Natural killer cell (primary cell): ENCODE measurements around the gene RXRA. TPM values are rescaled to one million over a fixed set of nuclear protein-coding genes. Genes with fewer than 3 reads are reported as not detected.

ENCODE experiments used
- ATAC-seq, 3 donors: fragments of 150-1000 bp in 2 of 3; fragments of 200-7000 bp in 1 of 3; cut with Tn5 transposase; 1 replicate in 1 of 3; 2 replicates in 2 of 3; pipeline ENCODE4 v1.10.0; 2021; ENCODE audit warnings: mild to moderate bottlenecking in 2 of 3, moderate library complexity in 2 of 3
- DNase-seq, 2 donors: peaks; one replicate each; pipeline versions ENCODE4 v3.0.0 to v3.0.0-alpha.2; 2013 to 2021; ENCODE audit warnings: mixed read lengths in 1 of 2
- H3K27ac ChIP-seq: one replicate; pipeline ENCODE4 v1.5.1; 2013; ENCODE audit warnings: mild to moderate bottlenecking, low read length
- H3K27me3 ChIP-seq: one replicate; pipeline ENCODE4 v1.6.1; 2013; ENCODE audit warnings: low read length; ENCODE audit not compliant: control insufficient read depth, insufficient read depth
- H3K36me3 ChIP-seq: one replicate; pipeline ENCODE4 v1.6.1; 2013; ENCODE audit warnings: low read length; ENCODE audit not compliant: control insufficient read depth, insufficient read depth
- H3K4me1 ChIP-seq: one replicate; pipeline ENCODE4 v1.6.1; 2013; ENCODE audit warnings: low read length; ENCODE audit not compliant: control insufficient read depth, insufficient read depth
- H3K4me3 ChIP-seq: one replicate; pipeline ENCODE4 v1.5.1; 2013; ENCODE audit warnings: low read length
- H3K9me3 ChIP-seq: one replicate; pipeline ENCODE4 v1.6.1; 2013; ENCODE audit warnings: low read length; ENCODE audit not compliant: control insufficient read depth, insufficient read depth
- H3K27ac Mint-ChIP-seq, 2 donors: one replicate each; pipeline ENCODE4 v1.8.0; 2022; ENCODE audit warnings: mild to moderate bottlenecking in 2 of 2, mixed read lengths in 2 of 2, moderate library complexity in 1 of 2
- H3K27me3 Mint-ChIP-seq, 2 donors: one replicate each; pipeline ENCODE4 v1.8.0; 2022; ENCODE audit warnings: low read depth in 2 of 2, mixed read lengths in 2 of 2
- H3K36me3 Mint-ChIP-seq: one replicate; pipeline ENCODE4 v1.8.0; 2022; ENCODE audit warnings: mixed read lengths
- H3K4me1 Mint-ChIP-seq, 2 donors: one replicate each; pipeline ENCODE4 v1.8.0; 2022; ENCODE audit warnings: mixed read lengths in 2 of 2
- H3K4me3 Mint-ChIP-seq: one replicate; pipeline ENCODE4 v1.8.0; 2022; ENCODE audit warnings: mild to moderate bottlenecking, moderate library complexity, mixed read lengths
- H3K9me3 Mint-ChIP-seq, 2 donors: one replicate each; pipeline ENCODE4 v1.8.0; 2022; ENCODE audit warnings: mixed read lengths in 2 of 2
- WGBS: methylation state at CpG from one replicate; pipeline ENCODE4 v1.1.7; 2013; ENCODE audit warnings: missing lambda C conversion rate; ENCODE audit not compliant: insufficient coverage; 5-methylcytosine and 5-hydroxymethylcytosine counted together
- intact Hi-C: fragments of 100-400 bp; cut with micrococcal nuclease; formaldehyde crosslinking; loops from one replicate; pipeline ENCODE4 v1.14.2; 2022
- total RNA-seq, 4 donors: library from RNA; stranded (reverse); fragments of 120-200 nt in 1 of 4; gene quantifications; one replicate each; pipeline versions ENCODE4 v1.2.3 to v1.2.4, GENCODE V29; 2013 to 2022
- TF ChIP-seq, protein P1 (sequence below): fragments of 200-600 bp; IDR thresholded peaks from one replicate; pipeline ENCODE4 v1.8.0; 2022; ENCODE audit warnings: antibody characterized with exemption

RXRA gene
- total RNA-seq, 3 donors from 2014 or later (not counting 1 experiment from before 2014, with no cell fraction given): 30.9 to 64.1 (median 42.2) TPM

DNA sequence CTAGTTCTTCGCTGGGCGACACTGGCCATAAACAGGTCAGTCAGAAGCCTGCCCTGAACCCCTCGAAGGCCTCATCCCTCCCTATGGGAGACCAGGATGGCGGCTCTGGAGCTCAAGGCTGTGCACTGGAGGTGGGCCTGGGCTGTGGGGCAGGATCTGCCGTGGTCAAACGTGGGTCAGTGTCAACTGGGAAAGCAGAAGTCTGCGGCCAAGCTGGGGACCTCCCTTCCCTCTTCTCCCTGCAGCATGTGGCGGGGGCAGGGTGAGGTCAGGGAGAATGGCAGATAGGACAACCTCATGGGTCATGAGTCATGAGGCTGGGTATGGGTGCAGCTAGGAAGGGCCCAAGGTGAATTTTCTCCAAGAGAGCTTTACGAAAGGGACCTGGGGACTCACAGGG, 132.9 kb downstream of the RXRA start:
- H3K4me1 Mint-ChIP-seq: peaks cover 13 to 22% of the 10 kb centered on the region in 2 donors
- H3K36me3 Mint-ChIP-seq: no peaks in the 10 kb centered on the region
- H3K27me3 Mint-ChIP-seq: no peaks in the 10 kb centered on the region
- intact Hi-C loops: no loop called here
- WGBS: 78% methylated on average over 7 of the region's 9 CpGs
- Histone ChIP-seq H3K27ac (no peak overlapping the region), H3K27me3 (no peaks in the 10 kb centered on the region), H3K36me3 (no peaks in the 10 kb centered on the region), H3K4me3 (no peak overlapping the region), H3K9me3 (peaks cover 5% of the 10 kb centered on the region), H3K4me1 (peaks cover 23% of the 10 kb centered on the region)
- TF ChIP-seq, protein P1, sequence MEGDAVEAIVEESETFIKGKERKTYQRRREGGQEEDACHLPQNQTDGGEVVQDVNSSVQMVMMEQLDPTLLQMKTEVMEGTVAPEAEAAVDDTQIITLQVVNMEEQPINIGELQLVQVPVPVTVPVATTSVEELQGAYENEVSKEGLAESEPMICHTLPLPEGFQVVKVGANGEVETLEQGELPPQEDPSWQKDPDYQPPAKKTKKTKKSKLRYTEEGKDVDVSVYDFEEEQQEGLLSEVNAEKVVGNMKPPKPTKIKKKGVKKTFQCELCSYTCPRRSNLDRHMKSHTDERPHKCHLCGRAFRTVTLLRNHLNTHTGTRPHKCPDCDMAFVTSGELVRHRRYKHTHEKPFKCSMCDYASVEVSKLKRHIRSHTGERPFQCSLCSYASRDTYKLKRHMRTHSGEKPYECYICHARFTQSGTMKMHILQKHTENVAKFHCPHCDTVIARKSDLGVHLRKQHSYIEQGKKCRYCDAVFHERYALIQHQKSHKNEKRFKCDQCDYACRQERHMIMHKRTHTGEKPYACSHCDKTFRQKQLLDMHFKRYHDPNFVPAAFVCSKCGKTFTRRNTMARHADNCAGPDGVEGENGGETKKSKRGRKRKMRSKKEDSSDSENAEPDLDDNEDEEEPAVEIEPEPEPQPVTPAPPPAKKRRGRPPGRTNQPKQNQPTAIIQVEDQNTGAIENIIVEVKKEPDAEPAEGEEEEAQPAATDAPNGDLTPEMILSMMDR: no peak
- H3K4me3 Mint-ChIP-seq: no peak overlapping the region
- H3K27ac Mint-ChIP-seq: peak overlapping the region in 1 of 2 donors; percentile 53
- DNase-seq (no peak), ATAC-seq (no peak)
- no peaks in the 10 kb centered on the region for H3K9me3 Mint-ChIP-seq

DNA sequence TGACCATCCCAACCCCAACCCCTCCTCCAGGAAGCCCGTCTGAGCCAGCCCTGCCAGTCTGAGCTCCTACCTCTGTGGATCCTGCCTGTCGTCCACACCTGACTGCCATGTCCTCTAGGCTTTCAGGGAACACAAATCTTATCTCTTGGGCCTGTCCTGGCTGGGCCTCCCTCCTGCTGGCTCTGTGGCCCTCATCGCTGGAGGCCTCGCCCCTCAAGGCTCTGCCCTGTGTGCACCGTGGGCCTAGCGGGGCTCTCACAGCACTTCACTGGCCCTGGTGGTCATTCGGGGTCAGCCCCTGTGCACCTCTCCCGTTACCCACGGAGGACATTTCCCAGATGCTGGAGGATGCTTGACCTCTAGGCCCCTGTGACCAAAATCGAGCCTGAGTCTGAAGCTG, 133.3 kb downstream of the RXRA start:
- ATAC-seq (no peak), DNase-seq (no peak)
- peaks cover 5% of the 10 kb centered on the region for H3K9me3 ChIP-seq
- Mint-ChIP-seq H3K4me3 (no peak overlapping the region), H3K4me1 (peaks cover 13 to 22% of the 10 kb centered on the region in 2 donors), H3K9me3 (no peaks in the 10 kb centered on the region), H3K27ac (no peak overlapping the region), H3K27me3 (no peaks in the 10 kb centered on the region), H3K36me3 (no peaks in the 10 kb centered on the region)
- no peaks in the 10 kb centered on the region for H3K36me3 ChIP-seq
- WGBS: 95% methylated on average over 10 of the region's 10 CpGs
- H3K4me1 ChIP-seq: peaks cover 23% of the 10 kb centered on the region
- no peak overlapping the region for H3K27ac ChIP-seq
- TF ChIP-seq, protein P1: no peak
- H3K4me3 ChIP-seq: no peak overlapping the region
- intact Hi-C loops: no loop called here
- H3K27me3 ChIP-seq: no peaks in the 10 kb centered on the region

DNA sequence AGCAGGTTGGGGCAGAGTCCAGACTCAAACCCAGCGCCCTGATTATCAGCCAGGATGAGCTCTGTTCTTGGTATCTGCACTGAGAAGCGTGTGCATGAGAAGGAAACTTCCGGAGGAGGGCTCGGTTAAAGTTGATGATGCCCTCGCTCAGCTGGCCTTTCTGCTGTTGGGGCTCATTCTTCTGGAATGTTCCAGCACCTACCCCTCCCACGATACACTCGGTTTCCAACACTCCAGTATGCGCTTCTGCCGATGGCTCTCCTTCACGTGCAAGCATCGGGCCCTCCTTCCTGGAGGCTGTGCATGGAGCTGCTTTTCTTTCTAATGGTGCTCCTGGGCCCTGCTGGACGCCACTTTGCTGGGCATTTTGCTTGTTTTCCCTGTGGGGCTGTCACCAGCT, 134.0 kb downstream of the RXRA start:
- WGBS: 94% methylated on average over 12 of the region's 12 CpGs
- no peaks in the 10 kb centered on the region for H3K36me3 Mint-ChIP-seq
- TF ChIP-seq, protein P1: no peak
- Histone ChIP-seq H3K4me1 (peaks cover 21% of the 10 kb centered on the region), H3K4me3 (no peak overlapping the region), H3K27ac (no peak overlapping the region), H3K9me3 (peaks cover 5% of the 10 kb centered on the region), H3K36me3 (no peaks in the 10 kb centered on the region), H3K27me3 (no peaks in the 10 kb centered on the region)
- no peak overlapping the region for H3K4me3 Mint-ChIP-seq
- no peaks in the 10 kb centered on the region for H3K27me3 Mint-ChIP-seq
- H3K4me1 Mint-ChIP-seq: peaks cover 13 to 22% of the 10 kb centered on the region in 2 donors
- H3K27ac Mint-ChIP-seq: no peak overlapping the region
- H3K9me3 Mint-ChIP-seq: no peaks in the 10 kb centered on the region
- DNase-seq (no peak), ATAC-seq (no peak)
- intact Hi-C loops: no loop called here

DNA sequence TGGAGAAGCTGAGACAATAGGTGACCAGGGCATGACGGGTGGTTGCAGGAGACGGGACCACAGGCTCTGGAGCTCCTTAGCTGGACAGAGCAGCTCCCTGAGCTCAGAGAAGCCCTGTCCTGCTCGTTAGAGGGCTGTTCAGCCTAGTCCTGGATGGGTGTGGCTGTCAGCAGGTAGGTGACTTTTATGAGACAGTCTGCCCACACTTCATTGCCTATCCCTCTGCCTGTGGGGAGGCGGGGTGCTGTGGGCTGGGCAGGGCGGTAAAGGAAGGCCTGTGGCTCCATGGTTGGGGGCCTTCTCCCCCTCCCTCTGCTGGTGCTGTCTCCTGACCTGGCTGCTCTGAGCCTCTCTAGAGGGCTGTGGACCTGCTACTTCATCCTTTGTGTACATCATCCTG, 134.6 kb downstream of the RXRA start:
- Mint-ChIP-seq H3K27me3 (no peaks in the 10 kb centered on the region), H3K36me3 (no peaks in the 10 kb centered on the region), H3K9me3 (no peaks in the 10 kb centered on the region), H3K4me3 (no peak overlapping the region), H3K4me1 (peaks cover 9 to 18% of the 10 kb centered on the region in 2 donors), H3K27ac (no peak overlapping the region)
- WGBS: 75% methylated on average over 5 of the region's 5 CpGs
- intact Hi-C loops: no loop called here
- ATAC-seq (no peak), DNase-seq (no peak)
- H3K27ac ChIP-seq: no peak overlapping the region
- H3K36me3 ChIP-seq: no peaks in the 10 kb centered on the region
- TF ChIP-seq, protein P1: no peak
- no peaks in the 10 kb centered on the region for H3K27me3 ChIP-seq
- peaks cover 5% of the 10 kb centered on the region for H3K9me3 ChIP-seq
- H3K4me3 ChIP-seq: no peak overlapping the region
- H3K4me1 ChIP-seq: peaks cover 15% of the 10 kb centered on the region
